ENCODE measurements around the gene OAS1.

- TF ChIP-seq RBM22 (IDR thresholded peaks at IDR 0.05; ENCODE audit: low read depth, low read length, poor library complexity, severe bottlenecking) (no peak), EGR1 (conservative IDR thresholded peaks at IDR 0.05) (no peak), KAT7 (CRISPR knock-in tag; IDR thresholded peaks at IDR 0.05; ENCODE audit: borderline replicate concordance) (no peak), NR3C1 (CRISPR knock-in tag; IDR thresholded peaks at IDR 0.05) (no peak), MXI1 (IDR thresholded peaks at IDR 0.05; ENCODE audit: low read depth, low read length) (no peak), ZNF274 (IDR thresholded peaks at IDR 0.05; ENCODE audit: borderline replicate concordance, low read depth, low read length) (no peak), IRF2 (CRISPR knock-in tag; IDR thresholded peaks at IDR 0.05) (no peak), PURB (CRISPR knock-in tag; IDR thresholded peaks at IDR 0.05; ENCODE audit: low read depth) (no peak), SRSF3 (IDR thresholded peaks at IDR 0.05; ENCODE audit: insufficient read depth, low read length) (no peak), ZEB2 (IDR thresholded peaks at IDR 0.05) (no peak)
- TF ChIP-seq, protein P1, sequence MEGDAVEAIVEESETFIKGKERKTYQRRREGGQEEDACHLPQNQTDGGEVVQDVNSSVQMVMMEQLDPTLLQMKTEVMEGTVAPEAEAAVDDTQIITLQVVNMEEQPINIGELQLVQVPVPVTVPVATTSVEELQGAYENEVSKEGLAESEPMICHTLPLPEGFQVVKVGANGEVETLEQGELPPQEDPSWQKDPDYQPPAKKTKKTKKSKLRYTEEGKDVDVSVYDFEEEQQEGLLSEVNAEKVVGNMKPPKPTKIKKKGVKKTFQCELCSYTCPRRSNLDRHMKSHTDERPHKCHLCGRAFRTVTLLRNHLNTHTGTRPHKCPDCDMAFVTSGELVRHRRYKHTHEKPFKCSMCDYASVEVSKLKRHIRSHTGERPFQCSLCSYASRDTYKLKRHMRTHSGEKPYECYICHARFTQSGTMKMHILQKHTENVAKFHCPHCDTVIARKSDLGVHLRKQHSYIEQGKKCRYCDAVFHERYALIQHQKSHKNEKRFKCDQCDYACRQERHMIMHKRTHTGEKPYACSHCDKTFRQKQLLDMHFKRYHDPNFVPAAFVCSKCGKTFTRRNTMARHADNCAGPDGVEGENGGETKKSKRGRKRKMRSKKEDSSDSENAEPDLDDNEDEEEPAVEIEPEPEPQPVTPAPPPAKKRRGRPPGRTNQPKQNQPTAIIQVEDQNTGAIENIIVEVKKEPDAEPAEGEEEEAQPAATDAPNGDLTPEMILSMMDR (IDR thresholded peaks at IDR 0.05 in 2 of 3, conservative IDR thresholded peaks at IDR 0.05 in 1 of 3; ENCODE audit: insufficient read depth in 2 of 3, low read depth in 1 of 3, low read length in 3 of 3): no peak
Observed at GRCh38 chr12:112861284-112861683, 45.5 kb upstream of the OAS1 start.
